B cell (primary cell): Measurements from ENCODE around the gene RAB11FIP5. TPM values are rescaled to one million over a fixed set of nuclear protein-coding genes. Genes with fewer than 3 reads are reported as not detected.

Experiments
- ATAC-seq: fragments of 200-7000 bp; cut with Tn5 transposase; one replicate; pipeline ENCODE4 v1.10.0; 2021; ENCODE audit warnings: low read depth, mild to moderate bottlenecking, moderate number of reproducible peaks, moderate library complexity
- CTCF ChIA-PET: fragments of 350-600 bp; sonication (Branson Sonifier 250); formaldehyde crosslinking; loops from one replicate; lab custom pipeline; 2021; ENCODE audit warnings: antibody characterized with exemption, inconsistent platforms; lab: Charles Lee
- POLR2A ChIA-PET: fragments of 350-600 bp; sonication (Branson Sonifier 250); formaldehyde crosslinking; loops from one replicate; lab custom pipeline; 2021; ENCODE audit warnings: antibody characterized with exemption; lab: Charles Lee
- DNase-seq: peaks from one replicate; pipeline ENCODE4 v3.0.0; 2013
- H2AFZ ChIP-seq: 2 replicates; pipeline ENCODE4 v1.6.1; 2012; ENCODE audit warnings: mild to moderate bottlenecking, low read depth, low read length; ENCODE audit not compliant: insufficient read depth, poor library complexity, severe bottlenecking
- H3K27ac ChIP-seq, 2 donors: 1 replicate in 1 of 2; 2 replicates in 1 of 2; pipeline ENCODE4 v1.5.1; 2012 to 2013; ENCODE audit warnings: low read length in 2 of 2, mild to moderate bottlenecking in 2 of 2, moderate library complexity in 1 of 2
- H3K27me3 ChIP-seq, 4 experiments: fragments of 200-600 bp in 1 of 4; sonication (generic) in 1 of 4; replicated peaks in 1 of 4; 1 replicate in 2 of 4; 2 replicates in 2 of 4; pipeline versions ENCODE4 v1.6.1 to v1.7.0; 2013 to 2016; ENCODE audit warnings: low read length in 3 of 4, mild to moderate bottlenecking in 2 of 4, mixed read lengths in 1 of 4, moderate library complexity in 1 of 4; ENCODE audit not compliant: insufficient read depth in 4 of 4, control insufficient read depth in 3 of 4; ENCODE audit errors: control extremely low read depth in 1 of 4
- H3K36me3 ChIP-seq, 2 experiments: replicated peaks in 1 of 2; 1 replicate in 1 of 2; 2 replicates in 1 of 2; pipeline versions ENCODE4 v1.6.1 to v1.7.1; 2013; ENCODE audit warnings: low read length in 1 of 2; ENCODE audit not compliant: insufficient read depth in 2 of 2, control insufficient read depth in 1 of 2; ENCODE audit errors: control extremely low read depth in 1 of 2, extremely low read depth in 1 of 2
- H3K4me1 ChIP-seq, 2 donors: fragments of 200-600 bp in 1 of 2; sonication (generic) in 1 of 2; 1 replicate in 1 of 2; 2 replicates in 1 of 2; pipeline versions ENCODE4 v1.5.1 to v1.6.1; 2013 to 2017; ENCODE audit warnings: low read length in 2 of 2; ENCODE audit not compliant: control insufficient read depth in 2 of 2, insufficient read depth in 2 of 2
- H3K4me2 ChIP-seq: replicated peaks from 2 replicates; pipeline ENCODE3; 2012; ENCODE audit warnings: mild to moderate bottlenecking, low read depth, low read length; ENCODE audit not compliant: poor library complexity, severe bottlenecking
- H3K4me3 ChIP-seq, 5 experiments: fragments of 200-600 bp in 1 of 5; sonication (generic) in 1 of 5; 1 replicate in 3 of 5; 2 replicates in 2 of 5; pipeline versions ENCODE4 v1.5.1 to v1.7.0; 2011 to 2016; ENCODE audit warnings: low read length in 4 of 5, mild to moderate bottlenecking in 4 of 5, low read depth in 2 of 5, control low read depth in 1 of 5, moderate library complexity in 1 of 5; ENCODE audit not compliant: insufficient read depth in 1 of 5; ENCODE audit errors: control extremely low read depth in 1 of 5, extremely low read depth in 1 of 5
- H3K79me2 ChIP-seq: fragments of 200-600 bp; sonication (generic); one replicate; pipeline ENCODE4 v1.6.0; 2016; ENCODE audit warnings: low read length; ENCODE audit not compliant: control insufficient read depth, insufficient read depth
- H3K9ac ChIP-seq: fragments of 200-600 bp; sonication (generic); 2 replicates; pipeline ENCODE4 v1.6.1; 2017; ENCODE audit warnings: mild to moderate bottlenecking, low read length, moderate library complexity
- H3K9me3 ChIP-seq, 3 donors: one replicate each; pipeline versions ENCODE4 v1.6.1 to v1.7.1; 2013; ENCODE audit warnings: low read length in 2 of 3; ENCODE audit not compliant: control insufficient read depth in 2 of 3, insufficient read depth in 1 of 3; ENCODE audit errors: control extremely low read depth in 1 of 3
- H4K20me1 ChIP-seq: 2 replicates; pipeline ENCODE4 v1.6.0; 2012; ENCODE audit warnings: mild to moderate bottlenecking, low read length; ENCODE audit not compliant: insufficient read depth, control insufficient read depth, poor library complexity, severe bottlenecking
- H3K27ac Mint-ChIP-seq: one replicate; pipeline ENCODE4 v1.8.0; 2021; ENCODE audit warnings: mixed read lengths
- H3K27me3 Mint-ChIP-seq: one replicate; pipeline ENCODE4 v1.8.0; 2021; ENCODE audit warnings: mixed read lengths
- H3K4me1 Mint-ChIP-seq: one replicate; pipeline ENCODE4 v1.8.0; 2021; ENCODE audit warnings: mixed read lengths
- H3K4me3 Mint-ChIP-seq: one replicate; pipeline ENCODE4 v1.8.0; 2021; ENCODE audit warnings: mixed read lengths
- H3K9me3 Mint-ChIP-seq: one replicate; pipeline ENCODE4 v1.8.0; 2022; ENCODE audit warnings: mixed read lengths; ENCODE audit not compliant: insufficient read depth
- EZH2 ChIP-seq: IDR thresholded peaks from 2 replicates; pipeline ENCODE4 v1.6.1; 2012; ENCODE audit warnings: borderline replicate concordance, low read depth, mild to moderate bottlenecking, moderate library complexity, low read length; ENCODE audit not compliant: insufficient read depth, poor library complexity, severe bottlenecking
- WGBS: methylation state at CpG from one replicate; pipeline ENCODE4 v1.1.5; 2013; ENCODE audit warnings: missing lambda C conversion rate; ENCODE audit not compliant: insufficient coverage; 5-methylcytosine and 5-hydroxymethylcytosine counted together
- intact Hi-C: fragments of 100-400 bp; cut with micrococcal nuclease; formaldehyde crosslinking; loops from one replicate; pipeline ENCODE4 v1.10.0; 2022
- polyA plus RNA-seq: library from polyadenylated mRNA; depleted of rRNA; stranded (reverse); fragments of >200 nt; gene quantifications from 2 replicates; pipeline ENCODE4 v1.2.3, GENCODE V29; 2012
- total RNA-seq, 2 donors: library from RNA; stranded (reverse); fragments of 120-200 nt in 1 of 2; gene quantifications; 1 replicate in 1 of 2; 2 replicates in 1 of 2; pipeline versions ENCODE4 v1.2.3 to v1.2.4, GENCODE V29; 2013 to 2022
- TF ChIP-seq, protein P1 (sequence below): fragments of 200-600 bp; IDR thresholded peaks from one replicate; pipeline ENCODE4 v1.8.0; 2022; ENCODE audit warnings: antibody characterized with exemption, mild to moderate bottlenecking

RAB11FIP5 gene
- total and polyA plus RNA-seq, 2 donors (not counting 1 experiment from before 2014, with no cell fraction given): 1.7 to 4.6 TPM

- H3K27me3 ChIP-seq: no peaks in the 10 kb centered on the region
- peak within 1 kb of the TSS; percentile 77 to 84 for H3K27ac ChIP-seq
- CTCF ChIA-PET: interaction anchor here (1.1 to 2.9 kb wide), 4 partner anchors 105 to 178 kb away, joined by 4 to 14 read pairs (median 8); partner anchors contain the start of gene SMYD5
- Mint-ChIP-seq H3K27ac (peak within 1 kb of the TSS; percentile 95), H3K4me3 (peak within 1 kb of the TSS; percentile 93), H3K4me1 (peaks cover 24% of the 10 kb centered on the region), H3K27me3 (no peaks in the 10 kb centered on the region), H3K9me3 (no peaks in the 10 kb centered on the region)
- no peaks in the 10 kb centered on the region for H3K9me3 ChIP-seq
- DNase-seq (peak; percentile 98), ATAC-seq (peak; percentile 90)
- POLR2A ChIA-PET: interaction anchor here (0.9 to 1.5 kb wide), 2 partner anchors 41 to 162 kb away, joined by 3 to 13 read pairs; partner anchors contain the start of genes CCT7, PRADC1 and RAB11FIP5
- H3K4me3 ChIP-seq: peak within 1 kb of the TSS; percentile 51 to 99 (median 86)
- H3K4me2 ChIP-seq: peak within 1 kb of the TSS; percentile 98
- H3K79me2 ChIP-seq: peaks cover 11% of the 10 kb centered on the region
- 2% methylated on average over 67 of the region's 67 CpGs for WGBS
- peaks cover 6 to 17% of the 10 kb centered on the region in 2 donors for H3K4me1 ChIP-seq
- TF ChIP-seq, protein P1, sequence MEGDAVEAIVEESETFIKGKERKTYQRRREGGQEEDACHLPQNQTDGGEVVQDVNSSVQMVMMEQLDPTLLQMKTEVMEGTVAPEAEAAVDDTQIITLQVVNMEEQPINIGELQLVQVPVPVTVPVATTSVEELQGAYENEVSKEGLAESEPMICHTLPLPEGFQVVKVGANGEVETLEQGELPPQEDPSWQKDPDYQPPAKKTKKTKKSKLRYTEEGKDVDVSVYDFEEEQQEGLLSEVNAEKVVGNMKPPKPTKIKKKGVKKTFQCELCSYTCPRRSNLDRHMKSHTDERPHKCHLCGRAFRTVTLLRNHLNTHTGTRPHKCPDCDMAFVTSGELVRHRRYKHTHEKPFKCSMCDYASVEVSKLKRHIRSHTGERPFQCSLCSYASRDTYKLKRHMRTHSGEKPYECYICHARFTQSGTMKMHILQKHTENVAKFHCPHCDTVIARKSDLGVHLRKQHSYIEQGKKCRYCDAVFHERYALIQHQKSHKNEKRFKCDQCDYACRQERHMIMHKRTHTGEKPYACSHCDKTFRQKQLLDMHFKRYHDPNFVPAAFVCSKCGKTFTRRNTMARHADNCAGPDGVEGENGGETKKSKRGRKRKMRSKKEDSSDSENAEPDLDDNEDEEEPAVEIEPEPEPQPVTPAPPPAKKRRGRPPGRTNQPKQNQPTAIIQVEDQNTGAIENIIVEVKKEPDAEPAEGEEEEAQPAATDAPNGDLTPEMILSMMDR: no peak
- TF ChIP-seq EZH2: no peak
- no peaks in the 10 kb centered on the region for H3K36me3 ChIP-seq
- intact Hi-C loops: loop anchor here (1.0 to 5.0 kb wide), 7 partner anchors 42 to 213 kb away; partner anchors contain the start of genes FBXO41, PRADC1 and SMYD5
- peak within 1 kb of the TSS; percentile 96 for H2AFZ ChIP-seq
- no peaks in the 10 kb centered on the region for H4K20me1 ChIP-seq
- peak within 1 kb of the TSS; percentile 96 for H3K9ac ChIP-seq
Observed at GRCh38 chr2:73071360-73072128, 41.2 kb downstream of the RAB11FIP5 start, which contains the start of gene SFXN5. Gene SFXN5, minus strand, starts transcription at chr2:73071712. Its CDS starts 7 bp downstream, at chr2:73071705.
